ENCODE data around the gene IL1A.

- TF ChIP-seq, protein P1, sequence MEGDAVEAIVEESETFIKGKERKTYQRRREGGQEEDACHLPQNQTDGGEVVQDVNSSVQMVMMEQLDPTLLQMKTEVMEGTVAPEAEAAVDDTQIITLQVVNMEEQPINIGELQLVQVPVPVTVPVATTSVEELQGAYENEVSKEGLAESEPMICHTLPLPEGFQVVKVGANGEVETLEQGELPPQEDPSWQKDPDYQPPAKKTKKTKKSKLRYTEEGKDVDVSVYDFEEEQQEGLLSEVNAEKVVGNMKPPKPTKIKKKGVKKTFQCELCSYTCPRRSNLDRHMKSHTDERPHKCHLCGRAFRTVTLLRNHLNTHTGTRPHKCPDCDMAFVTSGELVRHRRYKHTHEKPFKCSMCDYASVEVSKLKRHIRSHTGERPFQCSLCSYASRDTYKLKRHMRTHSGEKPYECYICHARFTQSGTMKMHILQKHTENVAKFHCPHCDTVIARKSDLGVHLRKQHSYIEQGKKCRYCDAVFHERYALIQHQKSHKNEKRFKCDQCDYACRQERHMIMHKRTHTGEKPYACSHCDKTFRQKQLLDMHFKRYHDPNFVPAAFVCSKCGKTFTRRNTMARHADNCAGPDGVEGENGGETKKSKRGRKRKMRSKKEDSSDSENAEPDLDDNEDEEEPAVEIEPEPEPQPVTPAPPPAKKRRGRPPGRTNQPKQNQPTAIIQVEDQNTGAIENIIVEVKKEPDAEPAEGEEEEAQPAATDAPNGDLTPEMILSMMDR (IDR thresholded peaks at IDR 0.05) = no peak
- TF ChIP-seq EP300 (IDR thresholded peaks at IDR 0.05) = no peak
- no peak for TF ChIP-seq POLR2A (IDR thresholded peaks at IDR 0.05)
Observed at GRCh38 chr2:112774536-112775285, 9.6 kb downstream of the IL1A start.

Measured in upper lobe of left lung (tissue), 4 donors.